ENCODE results near the gene DCDC2B.

- TF ChIP-seq CTCF (IDR thresholded peaks at IDR 0.05 in 4 of 5, conservative IDR thresholded peaks at IDR 0.05 in 1 of 5) (no peak), POLR2A (IDR thresholded peaks at IDR 0.05) (no peak)
Measured at GRCh38 chr1:32242341-32242851, 33.5 kb downstream of the DCDC2B start.

All from gastrocnemius medialis (tissue), 4 donors.